IPS-18c (cell line): ENCODE data around the gene SMIM29.
"Not testable (repeated sequence)": the region's sequence is repeated elsewhere in the genome, so short reads cannot be mapped to it uniquely, and the experiment has no call there.

ENCODE experiments used
- H3K4me3 ChIP-seq: 2 replicates; pipeline ENCODE4 v1.7.0; 2013; ENCODE audit warnings: low read depth, mild to moderate bottlenecking, low read length, moderate library complexity; ENCODE audit not compliant: insufficient read depth
- H3K9me3 ChIP-seq: one replicate; pipeline ENCODE4 v1.6.1; 2013; ENCODE audit warnings: mild to moderate bottlenecking, low read length, moderate library complexity; ENCODE audit not compliant: control insufficient read depth, insufficient read depth

SMIM29 gene

DNA sequence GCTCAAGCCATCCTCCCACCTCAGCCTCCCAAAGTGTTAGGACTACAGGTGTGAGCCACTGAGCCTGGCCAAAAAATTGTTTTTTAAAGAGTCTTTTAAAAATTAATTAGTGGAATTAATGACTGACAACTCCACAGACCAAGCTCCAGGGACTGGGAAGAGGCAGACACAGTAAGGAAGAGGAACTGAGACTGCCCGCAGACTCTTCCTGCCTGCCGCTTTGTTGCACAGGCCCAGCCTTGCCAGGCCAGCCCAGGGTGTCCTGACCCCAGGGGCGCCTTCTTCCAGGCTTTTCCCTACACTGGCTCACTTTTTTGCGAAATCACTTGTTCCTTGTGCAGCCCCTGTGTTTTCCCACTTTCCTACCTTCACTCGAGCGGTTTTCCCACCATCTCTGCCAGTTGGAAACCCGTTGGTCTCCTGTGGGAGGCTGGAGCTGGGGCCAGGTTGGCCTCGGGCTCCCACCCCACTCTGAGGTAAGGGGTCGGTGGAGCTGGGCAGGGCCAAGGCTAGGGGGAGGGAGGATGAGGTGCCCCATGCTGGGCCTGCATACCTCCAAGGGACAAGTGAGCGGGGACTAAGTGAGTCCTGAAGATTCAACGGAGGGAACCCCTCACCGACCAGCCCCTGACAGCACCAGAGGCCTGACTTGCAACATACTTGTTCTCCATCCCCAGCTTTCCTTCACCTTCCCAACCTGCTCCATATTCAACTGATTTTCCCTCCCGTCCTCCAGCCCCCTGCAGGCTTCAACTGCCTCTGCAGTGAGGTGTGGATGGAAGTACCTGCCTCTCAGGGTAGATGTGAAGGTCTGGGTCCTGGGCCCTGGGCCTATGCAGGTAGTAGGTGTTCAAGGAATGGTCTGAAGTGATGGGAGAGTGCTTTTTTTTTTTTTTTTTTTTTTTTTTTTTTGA, 23.5 kb upstream of the SMIM29 start:
- Histone ChIP-seq H3K9me3 (no peaks in the 10 kb centered on the region), H3K4me3 (no peak overlapping the region)

DNA sequence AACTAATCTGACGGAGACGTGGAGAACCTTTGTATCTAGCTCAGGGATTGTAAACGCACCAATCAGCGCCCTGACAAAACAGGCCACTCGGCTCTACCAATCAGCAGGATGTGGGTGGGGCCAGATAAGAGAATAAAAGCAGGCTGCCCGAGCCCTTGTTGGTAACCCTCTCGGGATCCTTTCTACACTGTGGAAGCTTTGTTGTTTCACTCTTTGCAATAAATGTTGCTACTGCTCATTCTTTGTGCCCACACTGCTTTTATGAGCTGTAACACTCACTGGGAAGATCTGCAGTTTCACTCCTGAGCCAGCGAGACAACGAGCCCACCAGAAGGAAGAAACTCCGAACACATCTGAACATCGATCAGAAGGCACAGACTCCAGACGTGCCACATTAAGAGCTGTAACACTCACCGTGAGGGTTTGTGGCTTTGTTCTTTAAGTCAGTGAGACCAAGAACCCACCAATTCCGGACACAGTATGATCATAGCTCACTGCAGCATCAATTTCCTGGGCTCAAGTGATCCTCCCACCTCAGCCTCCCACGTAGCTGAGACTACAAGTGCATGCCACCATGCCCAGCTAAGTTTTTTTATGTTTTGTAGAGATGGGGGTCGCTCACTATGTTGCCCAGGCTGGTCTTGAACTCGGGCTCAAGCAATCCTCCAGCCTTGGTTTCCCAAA, 21.0 kb upstream of the SMIM29 start:
- H3K4me3 ChIP-seq, H3K9me3 ChIP-seq: not testable (repeated sequence)

DNA sequence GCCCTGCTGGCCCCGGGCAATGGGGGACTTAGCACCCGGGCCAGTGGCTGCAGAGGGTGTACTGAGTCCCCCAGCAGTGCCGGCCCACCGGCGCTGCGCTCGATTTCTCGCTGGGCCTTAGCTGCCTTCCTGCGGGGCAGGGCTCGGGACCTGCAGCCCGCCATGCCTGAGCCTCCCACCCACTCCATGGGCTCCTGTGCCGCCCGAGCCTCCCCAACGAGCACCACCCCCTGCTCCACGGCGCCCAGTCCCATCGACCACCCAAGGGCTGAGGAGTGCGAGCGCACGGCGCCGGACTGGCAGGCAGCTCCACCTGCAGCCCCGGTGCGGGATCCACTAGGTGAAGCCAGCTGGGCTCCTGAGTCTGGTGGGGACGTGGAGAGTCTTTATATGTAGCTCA, 20.3 kb upstream of the SMIM29 start:
- not testable (repeated sequence) for H3K9me3 ChIP-seq, H3K4me3 ChIP-seq

DNA sequence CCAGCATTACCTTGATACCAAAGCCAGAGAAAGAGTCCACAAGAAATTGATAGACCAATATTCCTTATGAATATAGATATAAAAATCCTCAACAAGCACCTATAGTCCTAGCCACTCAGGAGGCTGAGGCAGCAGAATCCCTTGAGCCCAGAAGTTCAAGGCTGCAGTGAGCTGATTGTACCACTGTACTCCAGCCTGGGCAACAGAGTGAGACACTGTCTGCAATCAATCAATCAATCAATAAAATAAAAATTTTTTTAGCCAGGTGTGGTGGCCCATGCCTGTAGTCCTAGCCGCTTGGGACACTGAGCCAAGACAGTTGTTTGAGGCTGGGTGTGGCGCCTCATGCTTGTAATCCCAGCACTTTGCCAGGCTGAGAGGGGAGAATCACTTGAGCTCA, 18.9 kb upstream of the SMIM29 start:
- Histone ChIP-seq H3K9me3 (no peaks in the 10 kb centered on the region), H3K4me3 (no peak overlapping the region)

DNA sequence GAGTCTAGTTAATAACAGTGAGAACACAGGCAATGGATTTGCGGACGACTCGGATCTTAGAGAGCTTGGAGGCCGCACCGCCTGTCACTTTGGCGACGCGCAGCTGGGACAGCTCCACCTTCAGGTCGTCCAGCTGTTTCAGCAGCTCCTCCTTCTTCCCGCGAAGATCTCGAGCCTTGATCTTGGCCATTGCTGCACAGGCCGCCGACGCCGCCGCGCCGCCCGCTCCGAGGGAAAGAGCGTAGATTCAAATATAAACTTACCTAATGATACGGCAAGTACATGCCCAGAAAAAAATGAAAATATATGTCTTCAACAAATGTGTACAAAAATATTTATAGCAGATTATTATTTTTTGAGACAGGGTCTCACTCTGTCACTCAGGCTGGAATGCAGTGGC, 14.7 kb upstream of the SMIM29 start:
- H3K9me3 ChIP-seq, H3K4me3 ChIP-seq: not testable (repeated sequence)

DNA sequence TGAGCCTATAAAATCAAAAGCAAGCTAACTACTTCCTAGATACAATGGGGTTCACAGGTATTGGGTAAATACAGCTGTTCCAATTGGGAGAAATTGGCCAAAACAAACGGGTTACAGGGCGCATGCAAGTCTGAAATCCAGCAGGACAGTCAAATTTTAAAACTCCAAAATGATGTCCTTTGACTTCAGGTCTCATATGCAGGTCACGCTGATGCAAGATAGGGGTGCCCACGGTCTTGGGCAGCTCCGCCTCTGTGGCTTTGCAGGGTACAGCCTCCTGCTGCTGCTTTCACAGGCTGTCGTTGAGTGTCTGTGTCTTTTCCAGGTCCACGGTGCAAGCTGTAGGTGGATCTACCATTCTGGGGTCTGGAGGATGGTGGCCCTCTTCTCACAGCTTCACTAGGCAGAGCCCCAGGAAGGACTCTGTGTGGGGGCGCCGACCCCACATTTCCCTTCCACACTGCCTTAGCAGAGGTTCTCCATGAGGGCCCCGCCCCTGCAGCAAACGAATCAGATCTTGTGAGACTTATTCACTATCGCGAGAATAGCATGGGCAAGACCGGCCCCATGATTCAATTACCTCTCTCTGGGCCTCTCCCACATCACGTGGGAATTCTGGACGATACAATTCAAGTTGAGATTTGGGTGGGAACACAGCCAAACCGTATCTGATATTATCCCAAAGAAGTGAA, 11.9 kb upstream of the SMIM29 start:
- no peak overlapping the region for H3K4me3 ChIP-seq
- H3K9me3 ChIP-seq = no peaks in the 10 kb centered on the region

DNA sequence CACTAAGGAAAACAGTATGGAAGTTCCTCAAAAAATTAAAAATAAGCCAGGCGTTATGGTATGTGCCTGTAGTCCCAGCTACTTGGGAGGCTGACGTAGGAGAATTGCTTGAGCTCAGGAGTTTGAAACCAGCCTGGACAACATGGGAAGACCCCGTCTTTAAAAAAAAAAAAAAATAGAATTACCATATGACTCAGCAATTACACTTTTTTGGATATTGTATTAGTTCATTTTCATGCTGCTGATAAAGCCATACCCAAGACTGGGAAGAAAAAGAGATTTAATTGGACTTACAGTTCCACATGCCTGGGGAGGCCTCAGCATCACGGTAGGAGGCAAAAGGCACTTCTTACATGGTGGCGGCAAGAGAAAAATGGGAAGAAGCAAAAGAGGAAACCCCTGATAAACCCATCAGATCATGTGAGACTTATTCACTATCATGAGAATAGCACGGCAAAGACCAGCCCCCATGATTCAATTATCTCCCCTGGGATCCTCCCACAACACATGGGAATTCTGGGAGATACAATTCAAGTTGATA, 10.8 kb upstream of the SMIM29 start:
- H3K9me3 ChIP-seq = no peaks in the 10 kb centered on the region
- no peak overlapping the region for H3K4me3 ChIP-seq

DNA sequence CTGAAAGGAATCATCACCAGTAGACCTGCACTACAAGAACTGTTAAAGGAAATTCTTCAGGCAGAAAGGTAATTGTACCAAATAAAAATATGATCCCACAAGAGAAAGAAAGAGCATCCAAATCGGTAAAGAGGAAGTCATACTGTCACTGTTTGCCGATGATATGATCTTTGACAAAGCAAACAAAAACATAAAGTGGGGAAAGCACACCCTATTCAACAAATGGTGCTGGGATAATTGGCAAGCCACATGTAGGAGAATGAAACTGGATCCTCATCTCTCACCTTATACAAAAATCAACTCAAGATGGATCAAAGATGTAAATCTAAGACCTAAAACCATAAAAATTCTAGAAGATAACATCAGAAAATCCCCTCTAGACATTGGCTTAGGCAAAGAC, 3.6 kb upstream of the SMIM29 start:
- H3K9me3 ChIP-seq, H3K4me3 ChIP-seq: not testable (repeated sequence)

DNA sequence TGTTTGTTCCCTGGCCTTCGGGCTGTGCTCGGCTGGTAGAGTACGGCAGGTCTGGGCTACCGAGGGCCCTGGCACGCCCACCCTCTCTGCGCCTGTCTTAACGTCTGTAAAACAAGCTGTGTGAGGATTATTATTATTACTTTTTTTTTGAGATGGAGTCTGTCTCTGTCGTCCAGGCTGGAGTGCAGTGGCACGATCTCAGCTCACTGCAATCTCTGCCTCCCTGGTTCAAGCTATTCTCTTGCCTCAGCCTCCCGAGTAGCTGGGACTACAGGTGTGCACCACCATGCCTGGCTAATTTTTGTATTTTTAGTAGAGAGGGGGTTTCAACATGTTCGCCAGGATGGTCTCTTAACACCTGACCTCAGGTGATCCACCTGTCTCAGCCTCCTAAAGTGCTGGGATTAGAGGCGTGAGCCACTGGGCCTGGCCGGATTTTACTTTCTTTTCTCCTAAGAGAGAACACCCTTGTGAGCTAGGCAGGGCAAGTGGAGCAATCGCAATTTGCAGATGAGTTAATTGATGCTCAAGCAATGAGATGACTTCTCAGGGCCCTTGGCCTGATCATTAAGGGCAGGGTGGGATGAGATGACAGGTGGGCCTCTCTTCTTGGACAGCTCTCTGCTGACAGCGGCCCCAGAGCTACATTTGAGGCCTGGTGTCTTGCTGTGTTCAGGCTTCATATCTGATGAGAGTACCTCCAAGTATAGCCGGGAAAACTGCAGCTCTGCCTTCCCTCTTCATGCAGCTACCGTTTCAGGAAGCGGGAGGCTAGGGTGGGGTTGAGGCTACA, 859 bp upstream of the SMIM29 start:
- H3K4me3 ChIP-seq = peak overlapping the region; percentile 82
- H3K9me3 ChIP-seq = no peaks in the 10 kb centered on the region

DNA sequence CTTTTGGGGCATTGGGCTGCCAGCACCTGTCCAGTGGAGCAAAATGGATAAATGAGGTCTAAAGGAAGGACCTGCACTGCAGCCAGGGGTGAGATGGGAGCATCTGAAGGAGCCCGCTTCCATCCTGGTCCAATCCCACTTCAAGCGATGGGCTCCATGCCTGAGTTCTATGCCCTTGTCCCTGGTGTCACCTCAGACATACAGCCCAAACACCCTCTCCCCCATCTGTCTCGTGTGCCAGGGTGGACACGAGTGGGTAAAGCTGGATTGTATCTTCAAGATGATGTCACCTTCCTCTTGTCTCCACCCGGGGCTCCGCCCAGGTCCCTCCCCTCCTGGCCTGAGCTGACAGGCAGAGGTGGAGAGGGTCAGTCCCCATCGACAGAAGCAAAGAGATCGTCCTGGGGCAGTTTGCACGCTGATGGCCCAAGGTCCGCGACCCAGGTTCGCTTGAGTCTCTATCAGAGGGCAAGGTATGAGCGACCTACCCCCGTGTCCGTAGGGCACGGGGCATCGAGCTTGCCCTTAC, 544 bp downstream of the SMIM29 start:
- Histone ChIP-seq H3K4me3 (peak overlapping the region; percentile 88), H3K9me3 (no peaks in the 10 kb centered on the region)

DNA sequence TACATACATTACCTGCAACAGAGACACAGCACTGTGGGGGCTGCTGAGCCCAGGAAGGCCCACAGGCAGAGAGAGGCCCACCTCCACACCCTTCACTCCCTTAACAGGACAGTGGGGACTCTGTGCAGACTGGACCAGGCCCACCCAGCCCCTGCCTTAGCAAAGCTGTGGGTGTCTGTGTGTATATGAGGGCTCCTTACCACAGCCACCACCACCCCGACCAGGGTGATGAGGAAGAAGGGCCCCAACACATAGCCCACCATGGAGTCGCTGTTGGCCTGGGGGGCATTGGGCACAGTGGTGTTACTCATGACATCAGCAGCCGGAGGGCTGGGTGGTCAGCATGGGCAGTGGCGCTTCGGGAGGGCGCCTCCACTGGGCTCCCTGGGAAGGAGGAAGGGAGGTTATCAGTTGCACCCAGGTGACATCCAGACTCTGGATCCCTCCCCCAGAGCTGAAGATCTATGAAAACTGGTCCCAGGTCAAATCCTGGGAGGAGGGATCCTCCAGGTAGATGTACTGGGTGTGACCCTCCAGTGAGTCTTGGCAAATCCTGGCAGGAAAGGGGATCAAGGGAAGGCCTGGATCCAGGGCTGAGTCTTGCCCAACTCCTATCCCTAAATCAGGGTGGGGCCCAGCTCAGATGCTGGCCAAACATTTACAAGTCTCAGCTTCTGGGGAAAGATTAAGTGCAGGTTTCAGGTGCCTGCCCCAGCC, 1.2 kb downstream of the SMIM29 start:
- Histone ChIP-seq H3K4me3 (no peak overlapping the region; the same call in 1 of the 2 replicates), H3K9me3 (no peaks in the 10 kb centered on the region)

DNA sequence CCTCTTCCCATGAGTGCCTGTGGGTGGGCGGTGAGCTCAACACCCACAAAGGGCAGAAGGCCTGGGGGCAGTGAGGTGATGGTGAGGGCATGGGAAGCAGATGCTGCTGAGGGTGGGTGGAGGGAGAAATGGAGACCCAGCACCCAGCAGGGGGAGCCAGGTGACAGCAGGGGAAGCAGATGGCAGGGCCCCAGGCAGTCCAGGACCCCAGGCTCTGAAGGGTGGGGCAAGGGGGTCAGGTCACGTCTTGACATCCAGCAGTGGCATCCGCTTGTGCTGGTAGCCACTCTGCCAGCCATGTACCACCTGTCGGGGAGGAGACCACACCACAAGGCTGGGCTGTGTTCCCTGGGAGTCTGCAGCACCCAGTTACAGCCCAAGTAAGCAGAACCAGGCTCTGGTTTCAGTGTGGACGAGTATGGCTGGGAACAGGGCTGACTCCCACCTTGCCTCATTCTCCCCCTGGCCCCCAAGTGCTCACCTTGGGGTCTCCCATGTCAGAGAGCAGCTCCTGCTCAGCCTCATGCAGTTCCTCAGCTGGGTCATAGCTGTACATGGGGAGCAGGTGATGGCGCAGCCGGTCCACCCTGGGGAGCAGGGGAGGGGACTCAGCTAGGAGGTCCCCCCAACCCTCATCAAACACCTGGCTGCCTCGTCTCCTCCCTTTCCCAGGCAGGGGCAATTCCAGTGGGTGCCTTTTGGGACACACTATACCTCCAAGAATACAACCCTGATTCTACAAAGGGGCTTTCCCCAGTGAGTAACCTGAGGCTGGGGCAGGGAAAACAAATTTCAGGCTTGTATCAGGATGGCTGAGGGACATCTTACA, 2.0 kb downstream of the SMIM29 start:
- Histone ChIP-seq H3K9me3 (no peaks in the 10 kb centered on the region), H3K4me3 (no peak overlapping the region)

DNA sequence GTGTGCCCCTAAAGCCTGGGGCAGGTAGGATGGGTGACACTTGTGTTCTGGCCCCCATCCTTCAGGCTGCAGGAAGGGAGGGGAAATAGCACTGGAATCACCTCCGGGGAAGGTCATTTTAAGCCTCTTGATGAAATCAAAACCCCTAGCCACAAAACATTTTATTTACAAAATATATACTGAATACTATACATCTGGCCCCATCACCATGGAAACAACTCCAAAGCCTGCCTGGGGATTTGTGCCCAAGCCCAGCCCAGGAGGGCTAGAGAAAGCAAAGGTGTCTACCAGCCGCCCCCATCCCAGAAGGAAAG, 2.6 kb downstream of the SMIM29 start:
- H3K4me3 ChIP-seq = no peak overlapping the region
- H3K9me3 ChIP-seq = no peaks in the 10 kb centered on the region

DNA sequence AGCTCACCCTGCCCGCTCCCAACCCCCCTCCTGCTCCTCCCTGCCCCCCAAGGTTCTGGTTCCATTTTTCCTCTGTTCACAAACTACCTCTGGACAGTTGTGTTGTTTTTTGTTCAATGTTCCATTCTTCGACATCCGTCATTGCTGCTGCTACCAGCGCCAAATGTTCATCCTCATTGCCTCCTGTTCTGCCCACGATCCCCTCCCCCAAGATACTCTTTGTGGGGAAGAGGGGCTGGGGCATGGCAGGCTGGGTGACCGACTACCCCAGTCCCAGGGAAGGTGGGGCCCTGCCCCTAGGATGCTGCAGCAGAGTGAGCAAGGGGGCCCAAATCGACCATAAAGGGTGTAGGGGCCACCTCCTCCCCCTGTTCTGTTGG, 3.1 kb downstream of the SMIM29 start:
- not testable (repeated sequence) for H3K4me3 ChIP-seq, H3K9me3 ChIP-seq

DNA sequence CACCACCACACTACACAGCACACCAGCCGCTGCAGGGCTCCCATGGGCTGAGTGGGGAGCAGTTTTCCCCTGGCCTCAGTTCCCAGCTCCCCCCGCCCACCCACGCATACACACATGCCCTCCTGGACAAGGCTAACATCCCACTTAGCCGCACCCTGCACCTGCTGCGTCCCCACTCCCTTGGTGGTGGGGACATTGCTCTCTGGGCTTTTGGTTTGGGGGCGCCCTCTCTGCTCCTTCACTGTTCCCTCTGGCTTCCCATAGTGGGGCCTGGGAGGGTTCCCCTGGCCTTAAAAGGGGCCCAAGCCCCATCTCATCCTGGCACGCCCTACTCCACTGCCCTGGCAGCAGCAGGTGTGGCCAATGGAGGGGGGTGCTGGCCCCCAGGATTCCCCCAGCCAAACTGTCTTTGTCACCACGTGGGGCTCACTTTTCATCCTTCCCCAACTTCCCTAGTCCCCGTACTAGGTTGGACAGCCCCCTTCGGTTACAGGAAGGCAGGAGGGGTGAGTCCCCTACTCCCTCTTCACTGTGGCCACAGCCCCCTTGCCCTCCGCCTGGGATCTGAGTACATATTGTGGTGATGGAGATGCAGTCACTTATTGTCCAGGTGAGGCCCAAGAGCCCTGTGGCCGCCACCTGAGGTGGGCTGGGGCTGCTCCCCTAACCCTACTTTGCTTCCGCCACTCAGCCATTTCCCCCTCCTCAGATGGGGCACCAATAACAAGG, 3.6 kb downstream of the SMIM29 start:
- not testable (repeated sequence) for H3K9me3 ChIP-seq, H3K4me3 ChIP-seq
